Mucosa of descending colon (tissue), 3 donors: ENCODE results near the gene DMRT1. TPM values are rescaled to one million over a fixed set of nuclear protein-coding genes. Genes with fewer than 3 reads are reported as not detected.

ENCODE experiments used
- ATAC-seq: fragments of 200-7000 bp; cut with Tn5 transposase; one replicate; pipeline ENCODE4 v1.9.1; 2020; ENCODE audit warnings: mild to moderate bottlenecking, moderate library complexity
- DNase-seq, 3 donors: peaks; one replicate each; pipeline ENCODE4 v3.0.0-alpha.2; 2020
- H3K36me3 ChIP-seq: fragments of 200-600 bp; one replicate; pipeline ENCODE4 v1.8.0; 2021; ENCODE audit warnings: low read depth, mild to moderate bottlenecking
- H3K4me1 ChIP-seq: fragments of 200-600 bp; one replicate; pipeline ENCODE4 v1.8.0; 2021; ENCODE audit warnings: low read depth, mild to moderate bottlenecking
- H3K4me3 ChIP-seq: fragments of 200-600 bp; one replicate; pipeline ENCODE4 v1.8.0; 2021; ENCODE audit warnings: mild to moderate bottlenecking
- H3K9me3 ChIP-seq: fragments of 200-600 bp; one replicate; pipeline ENCODE4 v1.8.0; 2021; ENCODE audit warnings: mild to moderate bottlenecking
- CTCF ChIP-seq: fragments of 200-600 bp; IDR thresholded peaks from one replicate; pipeline ENCODE4 v1.8.0; 2022; ENCODE audit warnings: antibody characterized with exemption, mild to moderate bottlenecking
- intact Hi-C, 2 donors: fragments of 100-400 bp; cut with DNase I in 1 of 2; cut with micrococcal nuclease in 1 of 2; formaldehyde crosslinking; loops; one replicate each; pipeline versions ENCODE4 v1.11.0 to v1.11.1; 2022; cut with DNase I, micrococcal nuclease
- total RNA-seq, 3 donors: library from RNA; stranded (reverse); fragmentation: NEBNext Ultra II Directional in 2 of 3; extraction: Animal tissue kit (Norgen Biotek cat#: 25700) in 2 of 3; gene quantifications; one replicate each; pipeline versions ENCODE4 v1.2.1 to v1.2.4, GENCODE V29; 2021 to 2023
- donor health status: DM: no; HTN: no; CAD: no; lungs with moderate emphysema.
- donor health status: DM: no; HTN: no; CAD: no.
- donor health status: DM: no; HTN: yes; CAD: no.

Gene DMRT1
- total RNA-seq, 3 donors from 2014 or later = not detected

GRCh38 chr9:959105-959504, 117.6 kb downstream of the DMRT1 start:
- intact Hi-C loops = no loop called here

GRCh38 chr9:959914-960313, 118.4 kb downstream of the DMRT1 start:
- Histone ChIP-seq H3K9me3 (no peaks in the 10 kb centered on the region), H3K4me3 (no peak overlapping the region), H3K4me1 (no peaks in the 10 kb centered on the region), H3K36me3 (no peaks in the 10 kb centered on the region)
- intact Hi-C loops = no loop called here
- TF ChIP-seq CTCF = no peak
- peak; percentile 58 for ATAC-seq
- peak in 1 of 3 donors; percentile 50 for DNase-seq

More at GRCh38 chr9:959105-959504, 117.6 kb downstream of the DMRT1 start:
- no peaks in the 10 kb centered on the region for H3K9me3 ChIP-seq
- DNase-seq (no peak), ATAC-seq (no peak)
- no peak for TF ChIP-seq CTCF
- no peaks in the 10 kb centered on the region for H3K4me1 ChIP-seq
- no peak overlapping the region for H3K4me3 ChIP-seq
- no peaks in the 10 kb centered on the region for H3K36me3 ChIP-seq

GRCh38 chr9:962023-962422, 120.5 kb downstream of the DMRT1 start:
- Histone ChIP-seq H3K4me1 (no peaks in the 10 kb centered on the region), H3K9me3 (no peaks in the 10 kb centered on the region), H3K4me3 (no peak overlapping the region), H3K36me3 (no peaks in the 10 kb centered on the region)
- no peak for TF ChIP-seq CTCF
- DNase-seq = no peak
- intact Hi-C loops = no loop called here
- ATAC-seq = no peak

- Histone ChIP-seq H3K36me3 (no peaks in the 10 kb centered on the region), H3K9me3 (no peaks in the 10 kb centered on the region), H3K4me3 (no peak overlapping the region), H3K4me1 (peaks cover 8% of the 10 kb centered on the region)
- ATAC-seq (no peak), DNase-seq (no peak)
- intact Hi-C loops = no loop called here
- no peak for TF ChIP-seq CTCF
Measured at GRCh38 chr9:965497-965896, 124.0 kb downstream of the DMRT1 start.

GRCh38 chr9:966870-967269, 125.4 kb downstream of the DMRT1 start:
- DNase-seq (no peak), ATAC-seq (no peak)
- H3K36me3 ChIP-seq = no peaks in the 10 kb centered on the region
- H3K4me1 ChIP-seq = peaks cover 14% of the 10 kb centered on the region
- H3K4me3 ChIP-seq = no peak overlapping the region
- intact Hi-C loops = no loop called here
- no peaks in the 10 kb centered on the region for H3K9me3 ChIP-seq
- no peak for TF ChIP-seq CTCF

GRCh38 chr9:967436-967835, 125.9 kb downstream of the DMRT1 start:
- Histone ChIP-seq H3K4me3 (no peak overlapping the region), H3K9me3 (no peaks in the 10 kb centered on the region), H3K36me3 (no peaks in the 10 kb centered on the region), H3K4me1 (peaks cover 20% of the 10 kb centered on the region)
- intact Hi-C loops = no loop called here
- no peak for DNase-seq
- no peak for ATAC-seq
- no peak for TF ChIP-seq CTCF
